HG02981 (cell line): ENCODE data around the gene DKK3.

Experiments
- ATAC-seq: cut with Tn5 transposase; IDR thresholded peaks from one replicate; pipeline ENCODE4 v1.9.1; 2021; ENCODE audit warnings: mild to moderate bottlenecking, moderate library complexity; ENCODE audit not compliant: unreplicated experiment

Gene DKK3

GRCh38 chr11:11971906-11972547 is 36.4 kb downstream of the DKK3 start:
- ATAC-seq: no peak

GRCh38 chr11:11970556-11970955 is 37.9 kb downstream of the DKK3 start:
- ATAC-seq: no peak

- ATAC-seq: no peak
Measured at GRCh38 chr11:11969380-11970215, 38.8 kb downstream of the DKK3 start.

GRCh38 chr11:11968511-11969280 is 39.7 kb downstream of the DKK3 start:
- no peak for ATAC-seq

GRCh38 chr11:11967669-11968510 is 40.5 kb downstream of the DKK3 start:
- no peak for ATAC-seq

GRCh38 chr11:11966826-11967668 is 41.4 kb downstream of the DKK3 start:
- ATAC-seq: peak; percentile 91

GRCh38 chr11:11966354-11966741 is 42.1 kb downstream of the DKK3 start:
- ATAC-seq: no peak

GRCh38 chr11:11965656-11966353 is 42.6 kb downstream of the DKK3 start:
- ATAC-seq: no peak

GRCh38 chr11:11965192-11965591 is 43.2 kb downstream of the DKK3 start:
- no peak for ATAC-seq

GRCh38 chr11:11964774-11965150 is 43.7 kb downstream of the DKK3 start:
- no peak for ATAC-seq

GRCh38 chr11:11963842-11964773 is 44.3 kb downstream of the DKK3 start:
- ATAC-seq: no peak

GRCh38 chr11:11963067-11963466 is 45.4 kb downstream of the DKK3 start:
- ATAC-seq: no peak

GRCh38 chr11:11961399-11962028 is 46.9 kb downstream of the DKK3 start:
- no peak for ATAC-seq

GRCh38 chr11:11960687-11961086 is 47.7 kb downstream of the DKK3 start:
- ATAC-seq: no peak

- ATAC-seq: no peak
Measured at GRCh38 chr11:11959601-11960000, 48.8 kb downstream of the DKK3 start.

- ATAC-seq: no peak
Measured at GRCh38 chr11:11958403-11959231, 49.8 kb downstream of the DKK3 start.

GRCh38 chr11:11956006-11956405 is 52.4 kb downstream of the DKK3 start:
- ATAC-seq: no peak
